Gastrocnemius medialis (tissue), 4 donors: ENCODE measurements around the gene RPS25.

Source experiments
- CTCF ChIP-seq, 5 experiments: fragments of 450-650 bp in 3 of 5; fragments of 200-600 bp in 2 of 5; sonication (generic) in 2 of 5; IDR thresholded peaks in 4 of 5; conservative IDR thresholded peaks in 1 of 5; 1 replicate in 4 of 5; 2 replicates in 1 of 5; pipeline ENCODE4 v1.5.1; 2016 to 2019; ENCODE audit warnings: antibody characterized with exemption in 5 of 5, mild to moderate bottlenecking in 3 of 5, moderate library complexity in 3 of 5
- POLR2A ChIP-seq, 2 donors: fragments of 450-650 bp; IDR thresholded peaks; one replicate each; pipeline ENCODE4 v1.6.1; 2017; ENCODE audit warnings: antibody characterized with exemption in 2 of 2, mild to moderate bottlenecking in 2 of 2, moderate library complexity in 2 of 2

GRCh38 chr11:118988280-118988679 lies 29.9 kb downstream of the RPS25 start:
- TF ChIP-seq CTCF (IDR thresholded peaks at IDR 0.05 in 4 of 5, conservative IDR thresholded peaks at IDR 0.05 in 1 of 5): no peak
- TF ChIP-seq POLR2A (IDR thresholded peaks at IDR 0.05): no peak
